HG03439 (cell line): ENCODE results near the gene CPO.

ENCODE experiments used
- ATAC-seq: cut with Tn5 transposase; IDR thresholded peaks from one replicate; pipeline ENCODE4 v1.9.1; 2021; ENCODE audit warnings: mild to moderate bottlenecking, moderate library complexity; ENCODE audit not compliant: unreplicated experiment

CPO gene

GRCh38 chr2:206970589-206971360 is 31.5 kb downstream of the CPO start:
- ATAC-seq = no peak

- no peak for ATAC-seq
Observed at GRCh38 chr2:206971805-206972204, 32.5 kb downstream of the CPO start.

DNA sequence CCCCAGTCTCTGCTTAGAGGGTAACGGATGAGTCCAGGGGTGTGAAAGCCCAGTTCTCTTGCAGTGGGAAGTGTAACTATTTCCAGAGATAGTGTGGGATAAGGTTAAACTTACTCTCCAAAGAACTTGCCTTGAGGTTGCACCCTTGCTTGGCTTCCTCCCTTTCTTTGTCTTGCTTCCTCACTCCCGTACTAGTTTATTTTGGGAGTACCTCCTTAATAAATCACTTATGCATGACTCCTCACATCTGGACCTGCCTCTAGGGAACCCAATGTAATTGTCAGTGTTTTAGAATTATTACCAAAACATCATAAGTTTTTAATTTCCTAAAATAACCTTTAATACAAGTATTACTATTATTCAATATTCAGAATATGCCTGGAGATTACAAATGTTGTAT is 35.2 kb downstream of the CPO start:
- ATAC-seq = no peak

- no peak for ATAC-seq
Observed at GRCh38 chr2:206978746-206979145, 39.4 kb downstream of the CPO start.

DNA sequence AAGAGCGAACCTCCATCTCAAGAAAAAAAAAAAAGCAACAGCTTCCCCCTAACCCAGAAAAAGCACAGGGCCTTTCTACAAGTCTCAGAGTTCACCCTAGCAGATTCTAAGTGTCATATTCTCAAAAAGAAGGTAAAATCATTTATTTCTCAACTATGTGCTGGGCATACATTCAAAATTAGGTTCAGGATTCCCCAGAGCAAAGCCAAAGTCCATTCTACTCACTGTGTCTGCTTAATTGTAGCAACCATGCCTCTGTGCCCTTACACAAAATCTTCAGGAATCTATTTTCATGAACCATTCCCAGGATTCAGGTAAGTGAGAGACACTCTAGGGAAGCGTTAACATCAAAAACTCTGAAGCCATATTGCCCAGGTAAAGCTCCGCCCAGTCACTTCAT is 40.0 kb downstream of the CPO start:
- no peak for ATAC-seq

- ATAC-seq = no peak
Observed at GRCh38 chr2:206979922-206980321, 40.6 kb downstream of the CPO start.

DNA sequence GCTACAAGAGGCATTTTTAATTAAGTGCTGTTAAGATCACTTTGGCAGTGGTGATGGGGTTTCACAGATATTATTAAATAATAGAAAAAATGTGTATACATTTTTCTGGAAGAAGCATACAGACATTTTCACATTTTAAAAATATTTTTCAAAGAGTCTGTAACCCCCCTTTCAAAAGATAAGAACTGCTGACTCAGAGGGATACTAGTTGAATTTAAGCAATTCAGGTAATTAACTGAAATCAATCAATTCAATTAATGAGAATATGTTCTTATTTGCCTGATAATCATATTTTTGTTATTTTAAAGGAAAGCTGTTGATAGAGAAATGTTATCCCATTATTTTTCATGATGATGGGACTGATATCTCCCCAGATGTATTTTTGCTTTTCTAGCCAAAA is 41.1 kb downstream of the CPO start:
- no peak for ATAC-seq

GRCh38 chr2:206981086-206981674 is 41.9 kb downstream of the CPO start:
- no peak for ATAC-seq

DNA sequence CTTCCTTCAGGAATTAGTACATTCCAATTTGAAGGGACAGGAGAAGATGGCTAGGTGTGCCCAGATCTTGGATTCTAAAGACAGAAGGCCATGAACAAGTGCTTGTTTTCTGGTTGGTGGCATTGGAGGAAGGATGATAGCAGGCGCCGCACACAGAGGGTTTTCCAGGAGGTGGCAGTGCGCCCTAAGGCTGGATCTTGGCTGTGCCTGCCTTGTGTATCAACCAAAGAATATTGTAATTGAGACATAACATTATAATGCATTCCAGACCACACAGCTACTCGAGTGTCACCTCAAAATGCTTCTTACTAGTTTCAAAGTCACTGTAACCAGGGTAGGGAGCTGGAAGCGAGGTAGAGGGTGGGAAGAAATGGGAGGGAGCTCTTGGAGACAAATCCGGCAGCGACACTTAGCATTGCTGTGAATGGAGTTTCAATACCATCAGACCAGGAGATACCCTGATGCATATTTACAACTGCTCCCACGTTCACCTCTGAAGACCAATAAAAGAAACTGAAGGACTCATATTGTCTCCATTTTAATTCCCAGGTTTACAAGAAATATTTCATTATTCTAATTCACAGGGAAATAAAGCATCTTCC is 42.5 kb downstream of the CPO start:
- no peak for ATAC-seq

DNA sequence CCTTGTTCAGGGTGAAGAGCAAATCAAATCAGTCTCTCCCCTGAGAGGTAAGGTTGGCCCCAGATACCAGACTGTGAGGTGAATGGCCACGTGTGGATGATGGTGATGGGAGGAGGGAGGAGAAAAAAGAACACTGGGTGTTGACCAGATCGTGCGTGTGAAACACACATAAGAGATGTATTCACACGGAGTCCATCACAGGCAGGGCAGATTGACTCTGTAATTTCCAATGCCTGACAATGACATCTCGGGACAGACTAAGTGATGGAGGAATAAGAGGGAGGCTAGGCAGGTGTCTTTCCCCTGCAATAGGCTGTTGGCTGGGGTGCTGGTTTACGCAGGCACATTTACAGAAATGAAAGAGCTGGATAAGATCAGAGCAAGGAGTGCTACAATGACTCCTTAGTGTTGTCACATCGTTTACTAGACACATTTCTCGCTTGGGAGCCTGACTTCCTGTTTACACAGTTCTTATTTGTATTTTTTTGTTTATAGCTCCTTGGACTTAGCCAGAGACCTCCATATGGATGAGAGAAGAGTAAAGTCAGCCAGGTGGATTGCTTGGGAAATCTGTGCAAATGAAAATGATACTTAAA is 43.1 kb downstream of the CPO start:
- no peak for ATAC-seq

DNA sequence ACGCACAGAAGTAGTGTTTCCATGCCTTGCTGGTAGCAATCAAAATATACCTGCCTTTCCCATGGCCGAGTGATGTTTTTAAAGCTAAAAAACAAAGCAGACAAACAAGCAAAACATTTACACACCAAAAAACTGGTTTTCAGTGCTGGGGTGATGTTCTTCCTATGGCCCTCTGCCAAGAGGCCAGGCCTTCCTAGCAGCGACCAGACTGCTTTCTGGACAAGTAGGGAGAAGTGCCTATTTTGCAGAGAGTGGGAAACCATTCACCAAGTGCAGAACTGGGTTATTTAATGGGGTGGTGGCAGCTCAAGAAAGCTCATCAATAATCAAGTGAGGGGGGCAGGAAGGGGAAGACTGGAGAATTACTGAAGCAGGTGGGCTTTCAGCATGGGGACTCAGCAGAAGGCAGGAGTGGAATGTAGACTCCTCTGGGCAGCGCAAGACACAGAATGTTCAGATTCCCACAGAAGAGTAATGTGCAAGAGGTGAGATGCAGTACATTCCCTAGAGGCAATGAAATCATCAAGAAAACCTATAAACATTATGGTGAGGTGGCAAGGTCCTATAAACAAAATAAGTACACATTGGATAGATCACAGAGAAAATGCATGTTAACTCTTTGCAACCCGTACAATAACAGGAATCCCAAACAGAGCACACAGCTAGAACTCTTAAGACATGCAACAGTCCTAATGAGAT is 44.0 kb downstream of the CPO start:
- ATAC-seq = no peak

DNA sequence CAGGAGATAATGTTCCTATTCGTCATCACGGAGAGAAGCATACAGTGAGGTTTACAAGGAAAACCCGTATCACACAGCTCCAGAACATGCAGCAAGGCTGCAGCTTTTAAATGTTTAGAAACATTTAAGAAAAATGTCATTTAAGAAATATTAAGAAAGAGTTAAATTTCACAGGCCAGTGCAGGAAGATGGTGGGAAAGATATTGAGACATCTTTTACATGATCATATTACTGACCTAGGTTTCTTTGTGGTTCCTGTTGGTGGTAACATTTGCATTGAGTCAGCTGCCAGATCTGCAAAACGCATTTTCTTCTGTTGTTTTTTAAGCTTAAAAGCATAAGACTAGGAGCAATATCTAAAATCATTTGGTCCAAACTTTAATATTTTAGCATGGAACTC is 44.9 kb downstream of the CPO start:
- no peak for ATAC-seq

DNA sequence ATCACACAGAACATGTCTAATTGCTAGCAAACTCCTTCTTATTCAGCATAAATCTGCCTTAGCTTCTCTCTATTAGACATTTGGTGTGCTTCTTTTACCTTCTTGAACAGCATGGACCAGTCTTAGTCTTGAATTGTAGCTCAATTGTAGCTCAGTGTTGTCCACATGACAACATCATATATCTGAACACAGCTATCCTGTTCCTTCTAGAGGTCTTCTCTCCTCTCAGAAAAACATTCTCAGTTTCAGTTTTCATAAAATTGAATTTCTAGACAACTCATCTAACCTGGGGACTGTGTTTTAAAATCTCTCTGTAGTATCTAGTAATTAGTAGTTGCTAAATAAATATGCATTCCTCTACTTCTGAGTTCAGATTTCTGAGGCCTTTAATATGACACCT is 47.6 kb downstream of the CPO start:
- no peak for ATAC-seq

DNA sequence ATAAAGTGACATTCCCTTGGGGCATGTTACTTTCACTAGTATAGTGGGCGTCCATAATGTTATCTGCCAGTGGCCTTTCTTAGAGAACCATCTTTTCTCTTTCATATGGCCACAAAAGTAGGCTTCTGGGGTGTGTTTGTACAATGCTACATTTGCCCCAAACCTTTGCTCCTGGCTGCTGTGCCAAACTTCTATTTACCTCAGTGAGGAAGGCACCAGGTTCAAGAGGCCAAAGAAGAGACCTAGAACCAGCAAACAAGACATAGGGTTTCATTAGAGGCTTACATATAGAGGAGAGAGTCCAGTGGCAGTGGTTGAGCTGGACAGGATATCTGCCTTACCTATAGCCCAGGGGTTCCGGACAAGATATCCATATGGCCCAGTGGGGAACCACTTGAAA is 48.5 kb downstream of the CPO start:
- ATAC-seq = no peak

DNA sequence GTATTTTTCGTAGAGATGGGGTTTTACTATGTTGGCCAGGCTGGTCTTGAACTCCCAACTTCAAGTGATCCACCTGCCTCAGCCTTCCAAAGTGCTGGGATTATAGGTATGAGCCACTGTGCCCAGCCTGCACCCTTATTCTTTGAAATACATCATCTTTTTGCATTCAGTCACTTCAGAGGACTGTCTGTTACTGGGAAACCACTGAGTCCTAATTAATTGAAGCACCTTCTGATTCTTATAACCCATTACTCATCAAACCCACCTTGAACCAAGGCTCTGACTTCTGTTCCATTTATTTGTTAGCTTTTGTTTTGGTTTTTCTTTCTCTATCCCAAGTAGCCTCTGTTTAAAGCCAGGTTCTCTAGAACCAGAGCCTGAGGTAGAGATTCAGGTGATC is 49.6 kb downstream of the CPO start:
- ATAC-seq = no peak

DNA sequence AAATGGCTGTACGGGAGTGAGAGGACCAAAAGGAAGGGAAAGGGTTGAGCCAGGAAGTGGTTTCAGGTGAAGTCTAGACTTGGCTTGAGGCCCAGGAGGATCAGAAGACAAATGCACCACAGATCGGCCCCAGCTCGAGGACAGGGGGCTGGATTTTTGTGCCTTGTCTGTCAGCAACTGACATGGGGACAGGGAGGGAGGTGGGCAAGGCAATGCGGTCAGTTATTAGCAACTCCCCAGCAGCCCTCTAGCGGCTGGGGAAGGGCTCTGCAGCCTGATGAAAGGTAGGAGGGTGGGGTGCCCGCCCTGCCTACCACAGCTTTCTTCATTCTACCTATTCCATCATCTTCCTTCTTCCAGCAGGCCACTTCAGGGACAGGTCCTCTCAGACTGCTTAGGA is 50.0 kb downstream of the CPO start:
- peak; percentile 80 for ATAC-seq

GRCh38 chr2:206990360-206990759 is 51.0 kb downstream of the CPO start:
- no peak for ATAC-seq

- no peak for ATAC-seq
Observed at GRCh38 chr2:206991070-206991469, 51.8 kb downstream of the CPO start.

- no peak for ATAC-seq
Observed at GRCh38 chr2:206993396-206993911, 54.1 kb downstream of the CPO start.

DNA sequence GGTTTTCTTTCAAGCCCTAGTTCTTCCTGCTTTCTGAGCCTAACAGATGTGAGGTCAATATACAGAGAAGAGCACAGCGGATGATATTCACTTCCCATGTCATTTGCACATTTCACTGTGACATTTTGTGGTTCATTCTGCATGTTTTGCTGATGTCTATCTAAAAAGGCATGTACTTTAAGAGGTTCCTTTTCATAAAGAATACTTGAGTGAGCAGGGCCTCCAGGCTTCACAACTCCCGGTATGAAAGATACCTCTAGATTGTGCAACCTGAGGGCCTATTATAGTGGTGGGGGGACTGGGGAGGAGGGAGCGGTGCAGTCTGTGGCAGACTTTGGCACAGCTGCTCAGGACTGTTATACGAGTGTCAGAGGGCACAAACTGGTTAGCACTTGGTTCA is 54.6 kb downstream of the CPO start:
- ATAC-seq = no peak

GRCh38 chr2:206996556-206997065 is 57.3 kb downstream of the CPO start:
- no peak for ATAC-seq
